Hepatocyte (in vitro differentiated cells): Measurements from ENCODE around the gene KLHL3. TPM values are rescaled to one million over a fixed set of nuclear protein-coding genes. Genes with fewer than 3 reads are reported as not detected.

Experiments used
- DNase-seq: peaks from one replicate; pipeline ENCODE4 v3.0.0-alpha.2; 2016; ENCODE audit warnings: low spot score
- H2AFZ ChIP-seq: fragments of 200-600 bp; sonication (generic); 2 replicates; pipeline ENCODE4 v1.6.0; 2016; ENCODE audit warnings: antibody characterized with exemption, mild to moderate bottlenecking
- H3K27ac ChIP-seq: fragments of 200-600 bp; sonication (generic); 2 replicates; pipeline ENCODE4 v1.5.1; 2016; ENCODE audit warnings: mild to moderate bottlenecking
- H3K27me3 ChIP-seq: fragments of 200-600 bp; sonication (generic); 2 replicates; pipeline ENCODE4 v1.6.1; 2016
- H3K36me3 ChIP-seq: fragments of 200-600 bp; sonication (generic); replicated peaks from 2 replicates; pipeline ENCODE4 v1.5.1; 2016; ENCODE audit warnings: low read depth; ENCODE audit not compliant: insufficient read depth
- H3K4me1 ChIP-seq: fragments of 200-600 bp; sonication (generic); 2 replicates; pipeline ENCODE4 v1.5.1; 2016; ENCODE audit warnings: mild to moderate bottlenecking, moderate library complexity; ENCODE audit not compliant: insufficient read depth
- H3K4me2 ChIP-seq: fragments of 200-600 bp; sonication (generic); 2 replicates; pipeline ENCODE4 v1.6.0; 2016
- H3K4me3 ChIP-seq: fragments of 200-600 bp; sonication (generic); 2 replicates; pipeline ENCODE4 v1.5.1; 2016; ENCODE audit warnings: mild to moderate bottlenecking
- H3K79me2 ChIP-seq: fragments of 200-600 bp; sonication (generic); 2 replicates; pipeline ENCODE4 v1.6.0; 2017; ENCODE audit warnings: mild to moderate bottlenecking
- H3K9me2 ChIP-seq: fragments of 200-600 bp; sonication (generic); replicated peaks from 2 replicates; pipeline ENCODE4 v1.6.0; 2017; ENCODE audit warnings: mild to moderate bottlenecking; ENCODE audit not compliant: insufficient read depth
- H3K9me3 ChIP-seq: fragments of 200-600 bp; sonication (generic); 2 replicates; pipeline ENCODE4 v1.5.1; 2016; ENCODE audit warnings: low read depth, mild to moderate bottlenecking
- H4K20me1 ChIP-seq: fragments of 200-600 bp; sonication (generic); 2 replicates; pipeline ENCODE4 v1.6.0; 2016; ENCODE audit warnings: mild to moderate bottlenecking; ENCODE audit not compliant: insufficient read depth, poor library complexity, severe bottlenecking
- CTCF ChIP-seq: fragments of 200-600 bp; sonication (generic); IDR thresholded peaks from 2 replicates; pipeline ENCODE4 v1.5.1; 2016; ENCODE audit warnings: antibody characterized with exemption, mild to moderate bottlenecking; ENCODE audit not compliant: poor library complexity
- EZH2 ChIP-seq: fragments of 200-600 bp; sonication (generic); IDR thresholded peaks from 2 replicates; pipeline ENCODE4 v1.6.1; 2016; ENCODE audit warnings: antibody characterized with exemption, mild to moderate bottlenecking, borderline replicate concordance
- EZH2phosphoT487 ChIP-seq: fragments of 200-600 bp; sonication (generic); IDR thresholded peaks from one replicate; pipeline ENCODE4 v1.6.1; 2018; ENCODE audit warnings: antibody characterized with exemption, mild to moderate bottlenecking, low read depth, moderate library complexity; ENCODE audit not compliant: unreplicated experiment, severe bottlenecking
- WGBS: methylation state at CpG from one replicate; pipeline ENCODE4 v1.1.6; 2016; ENCODE audit warnings: low lambda C conversion rate; ENCODE audit errors: missing lambda C conversion rate; 5-methylcytosine and 5-hydroxymethylcytosine counted together
- polyA plus RNA-seq: library from polyadenylated mRNA; unstranded; fragments of >200 nt; fragmentation: Nextera tagmentation; extraction: Ambion mirVana; gene quantifications from 2 replicates; pipeline ENCODE4 v1.2.1, GENCODE V29; 2016
- total RNA-seq: library from RNA; depleted of rRNA; stranded (reverse); fragments of >200 nt; gene quantifications from 2 replicates; pipeline ENCODE4 v1.2.3, GENCODE V29; 2014

Gene KLHL3
- total and polyA plus RNA-seq, 2 experiments from 2014 or later: 1.4 to 5.3 TPM

- H3K36me3 ChIP-seq: no peaks in the 10 kb centered on the region
- peak overlapping the region; percentile 97 for H3K27ac ChIP-seq
- H3K4me2 ChIP-seq: peak overlapping the region; percentile 79
- H3K4me1 ChIP-seq: peaks cover 14% of the 10 kb centered on the region
- H3K79me2 ChIP-seq: peaks cover 38% of the 10 kb centered on the region
- no peaks in the 10 kb centered on the region for H3K9me3 ChIP-seq
- no peak for DNase-seq
- no peaks in the 10 kb centered on the region for H3K9me2 ChIP-seq
- peak overlapping the region; percentile 31 for H3K4me3 ChIP-seq
- no peaks in the 10 kb centered on the region for H3K27me3 ChIP-seq
- H2AFZ ChIP-seq: peak overlapping the region; percentile 75
- 36% methylated on average over 29 of the region's 36 CpGs for WGBS
- peaks cover 33% of the 10 kb centered on the region for H4K20me1 ChIP-seq
- TF ChIP-seq EZH2 (no peak), EZH2phosphoT487 (no peak), CTCF (no peak)
These were observed 19.3 kb upstream of the KLHL3 start for GRCh38 chr5:137754961-137755762.

GRCh38 chr5:137754188-137754960, 18.5 kb upstream of the KLHL3 start, which contains the start of gene HNRNPA0:
Gene HNRNPA0, minus strand, starts transcription at chr5:137754363. Its CDS starts 297 bp downstream, at chr5:137754066.
- Histone ChIP-seq H3K79me2 (peaks cover 45% of the 10 kb centered on the region), H2AFZ (peak within 1 kb of the TSS; percentile 75)

GRCh38 chr5:137753691-137754187, 17.9 kb upstream of the KLHL3 start:
- no peaks in the 10 kb centered on the region for H3K9me3 ChIP-seq
- DNase-seq: no peak
- TF ChIP-seq EZH2phosphoT487: no peak
- TF ChIP-seq CTCF: no peak
- no peak for TF ChIP-seq EZH2
- H2AFZ ChIP-seq: no peak overlapping the region
- H3K27me3 ChIP-seq: no peaks in the 10 kb centered on the region
- H3K4me2 ChIP-seq: peak overlapping the region; percentile 87
- H3K9me2 ChIP-seq: no peaks in the 10 kb centered on the region
- peaks cover 47% of the 10 kb centered on the region for H4K20me1 ChIP-seq
- H3K36me3 ChIP-seq: no peaks in the 10 kb centered on the region
- H3K27ac ChIP-seq: peak overlapping the region; percentile 97
- peaks cover 28% of the 10 kb centered on the region for H3K4me1 ChIP-seq
- peak overlapping the region; percentile 84 for H3K4me3 ChIP-seq
- H3K79me2 ChIP-seq: peaks cover 52% of the 10 kb centered on the region
- under 1% methylated on average over 45 of the region's 45 CpGs for WGBS

More at GRCh38 chr5:137754188-137754960, 18.5 kb upstream of the KLHL3 start, which contains the start of gene HNRNPA0:
- peak; percentile 99 for DNase-seq
- H3K27me3 ChIP-seq: no peaks in the 10 kb centered on the region
- no peaks in the 10 kb centered on the region for H3K36me3 ChIP-seq
- H3K9me2 ChIP-seq: no peaks in the 10 kb centered on the region
- H3K4me1 ChIP-seq: peaks cover 22% of the 10 kb centered on the region
- 3% methylated on average over 50 of the region's 79 CpGs for WGBS
- H3K4me2 ChIP-seq: peak within 1 kb of the TSS; percentile 87
- peak within 1 kb of the TSS; percentile 84 for H3K4me3 ChIP-seq
- H3K9me3 ChIP-seq: no peaks in the 10 kb centered on the region
- H3K27ac ChIP-seq: peak within 1 kb of the TSS; percentile 97
- H4K20me1 ChIP-seq: peaks cover 41% of the 10 kb centered on the region
- no peak for TF ChIP-seq CTCF
- no peak for TF ChIP-seq EZH2
- no peak for TF ChIP-seq EZH2phosphoT487
